Loucy (cell line): Measurements from ENCODE around the gene GAB2.
"Not testable (repeated sequence)": the region's sequence is repeated elsewhere in the genome, so short reads cannot be mapped to it uniquely, and the experiment has no call there.

Experiments used
- H2AFZ ChIP-seq: fragments of 200-600 bp; sonication (generic); 2 replicates; pipeline ENCODE4 v1.6.0; 2016; ENCODE audit warnings: antibody characterized with exemption, mild to moderate bottlenecking, low read length, moderate library complexity
- H3F3A ChIP-seq: fragments of 200-600 bp; 2 replicates; pipeline ENCODE4 v1.6.0; 2016; ENCODE audit warnings: antibody characterized with exemption, low read depth, mild to moderate bottlenecking
- H3K27me3 ChIP-seq: fragments of 200-600 bp; sonication (generic); 2 replicates; pipeline ENCODE4 v1.6.1; 2014; ENCODE audit warnings: low read length, mild to moderate bottlenecking; ENCODE audit not compliant: insufficient read depth, poor library complexity, severe bottlenecking
- H3K36me3 ChIP-seq: fragments of 200-600 bp; sonication (generic); 2 replicates; pipeline ENCODE4 v1.6.1; 2016; ENCODE audit warnings: low read length; ENCODE audit not compliant: insufficient read depth
- H3K4me1 ChIP-seq: fragments of 200-600 bp; sonication (generic); 2 replicates; pipeline ENCODE4 v1.5.1; 2014; ENCODE audit warnings: low read length, mild to moderate bottlenecking; ENCODE audit not compliant: insufficient read depth, poor library complexity, severe bottlenecking
- H3K4me2 ChIP-seq: fragments of 200-600 bp; sonication (generic); 2 replicates; pipeline ENCODE4 v1.6.0; 2014; ENCODE audit warnings: antibody characterized with exemption, low read length, low read depth, mild to moderate bottlenecking; ENCODE audit not compliant: poor library complexity, severe bottlenecking
- H3K4me3 ChIP-seq: fragments of 200-600 bp; sonication (generic); 2 replicates; pipeline ENCODE4 v1.5.1; 2014; ENCODE audit warnings: low read length, mild to moderate bottlenecking, mixed read lengths; ENCODE audit not compliant: poor library complexity, severe bottlenecking
- H3K79me2 ChIP-seq: fragments of 200-600 bp; sonication (generic); 2 replicates; pipeline ENCODE4 v1.6.1; 2014; ENCODE audit warnings: low read length; ENCODE audit not compliant: insufficient read depth
- H3K9ac ChIP-seq: fragments of 200-600 bp; sonication (generic); 2 replicates; pipeline ENCODE4 v1.6.0; 2014; ENCODE audit warnings: mild to moderate bottlenecking, low read depth, low read length, moderate library complexity; ENCODE audit not compliant: poor library complexity, severe bottlenecking
- H3K9me2 ChIP-seq: fragments of 200-600 bp; sonication (generic); replicated peaks from 2 replicates; pipeline ENCODE4 v1.6.1; 2016; ENCODE audit warnings: low read depth, low read length, mixed read lengths
- H3K9me3 ChIP-seq: fragments of 200-600 bp; sonication (generic); 2 replicates; pipeline ENCODE4 v1.6.1; 2014; ENCODE audit warnings: mild to moderate bottlenecking, antibody characterized with exemption, low read length, low read depth; ENCODE audit not compliant: insufficient read depth
- H4K20me1 ChIP-seq: fragments of 200-600 bp; sonication (generic); 2 replicates; pipeline ENCODE4 v1.6.0; 2014; ENCODE audit warnings: antibody characterized with exemption, low read length, mild to moderate bottlenecking; ENCODE audit not compliant: insufficient read depth, poor library complexity, severe bottlenecking
- EZH2phosphoT487 ChIP-seq: fragments of 200-600 bp; IDR thresholded peaks from 2 replicates; pipeline ENCODE4 v1.6.1; 2018; ENCODE audit warnings: antibody characterized with exemption, mild to moderate bottlenecking, moderate library complexity, borderline replicate concordance
- TF ChIP-seq, protein P1 (sequence below): fragments of 200-600 bp; sonication (generic); conservative IDR thresholded peaks from 2 replicates; pipeline ENCODE4 v1.5.1; 2014; ENCODE audit warnings: mild to moderate bottlenecking, antibody characterized with exemption, low read length

Gene GAB2

DNA sequence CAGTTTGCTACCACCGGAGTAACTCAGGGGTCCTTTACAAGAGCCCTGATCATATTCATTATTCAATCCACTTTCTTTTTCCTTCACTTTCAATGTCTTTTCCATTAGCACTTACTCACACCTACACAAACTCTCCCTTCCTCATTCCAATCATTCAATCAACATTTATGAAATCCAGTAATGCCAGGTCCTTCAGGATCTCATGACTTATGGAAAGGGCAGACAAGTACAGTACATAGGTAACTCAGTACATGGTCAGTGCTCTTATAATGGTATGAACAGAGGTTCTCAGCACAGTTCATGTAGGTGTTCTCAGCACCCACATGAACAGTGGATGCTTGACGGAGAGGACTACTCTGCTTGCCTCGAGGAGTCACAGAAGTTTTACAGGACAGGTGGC, 122.3 kb downstream of the GAB2 start:
- Histone ChIP-seq H3K9me3 (no peaks in the 10 kb centered on the region), H3K4me1 (no peaks in the 10 kb centered on the region), H3K4me2 (no peak overlapping the region), H3K9me2 (no peaks in the 10 kb centered on the region), H3F3A (no peaks in the 10 kb centered on the region), H3K36me3 (no peaks in the 10 kb centered on the region), H3K4me3 (no peak overlapping the region), H3K79me2 (no peaks in the 10 kb centered on the region), H2AFZ (no peak overlapping the region), H4K20me1 (no peaks in the 10 kb centered on the region), H3K27me3 (no peaks in the 10 kb centered on the region), H3K9ac (no peak overlapping the region)
- TF ChIP-seq, protein P1, sequence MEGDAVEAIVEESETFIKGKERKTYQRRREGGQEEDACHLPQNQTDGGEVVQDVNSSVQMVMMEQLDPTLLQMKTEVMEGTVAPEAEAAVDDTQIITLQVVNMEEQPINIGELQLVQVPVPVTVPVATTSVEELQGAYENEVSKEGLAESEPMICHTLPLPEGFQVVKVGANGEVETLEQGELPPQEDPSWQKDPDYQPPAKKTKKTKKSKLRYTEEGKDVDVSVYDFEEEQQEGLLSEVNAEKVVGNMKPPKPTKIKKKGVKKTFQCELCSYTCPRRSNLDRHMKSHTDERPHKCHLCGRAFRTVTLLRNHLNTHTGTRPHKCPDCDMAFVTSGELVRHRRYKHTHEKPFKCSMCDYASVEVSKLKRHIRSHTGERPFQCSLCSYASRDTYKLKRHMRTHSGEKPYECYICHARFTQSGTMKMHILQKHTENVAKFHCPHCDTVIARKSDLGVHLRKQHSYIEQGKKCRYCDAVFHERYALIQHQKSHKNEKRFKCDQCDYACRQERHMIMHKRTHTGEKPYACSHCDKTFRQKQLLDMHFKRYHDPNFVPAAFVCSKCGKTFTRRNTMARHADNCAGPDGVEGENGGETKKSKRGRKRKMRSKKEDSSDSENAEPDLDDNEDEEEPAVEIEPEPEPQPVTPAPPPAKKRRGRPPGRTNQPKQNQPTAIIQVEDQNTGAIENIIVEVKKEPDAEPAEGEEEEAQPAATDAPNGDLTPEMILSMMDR, result no peak
- no peak for TF ChIP-seq EZH2phosphoT487

DNA sequence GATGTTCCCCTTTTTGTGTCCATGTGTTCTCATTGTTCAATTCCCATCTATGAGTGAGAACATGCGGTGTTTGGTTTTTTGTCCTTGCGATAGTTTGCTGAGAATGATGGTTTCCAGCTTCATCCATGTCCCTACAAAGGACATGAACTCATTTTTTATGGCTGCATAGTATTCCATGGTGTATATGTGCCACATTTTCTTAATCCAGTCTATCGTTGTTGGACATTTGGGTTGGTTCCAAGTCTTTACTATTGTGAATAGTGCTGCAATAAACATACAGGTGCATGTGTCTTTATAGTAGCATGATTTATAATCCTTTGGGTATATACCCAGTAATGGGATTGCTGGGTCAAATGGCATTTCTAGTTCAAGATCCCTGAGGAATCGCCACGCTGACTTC, 123.5 kb downstream of the GAB2 start:
- H3K4me2 ChIP-seq, H2AFZ ChIP-seq, H3K9me3 ChIP-seq, H4K20me1 ChIP-seq, H3K9me2 ChIP-seq, H3K27me3 ChIP-seq, H3F3A ChIP-seq, H3K4me1 ChIP-seq, H3K4me3 ChIP-seq, H3K79me2 ChIP-seq, H3K36me3 ChIP-seq, H3K9ac ChIP-seq: not testable (repeated sequence)

DNA sequence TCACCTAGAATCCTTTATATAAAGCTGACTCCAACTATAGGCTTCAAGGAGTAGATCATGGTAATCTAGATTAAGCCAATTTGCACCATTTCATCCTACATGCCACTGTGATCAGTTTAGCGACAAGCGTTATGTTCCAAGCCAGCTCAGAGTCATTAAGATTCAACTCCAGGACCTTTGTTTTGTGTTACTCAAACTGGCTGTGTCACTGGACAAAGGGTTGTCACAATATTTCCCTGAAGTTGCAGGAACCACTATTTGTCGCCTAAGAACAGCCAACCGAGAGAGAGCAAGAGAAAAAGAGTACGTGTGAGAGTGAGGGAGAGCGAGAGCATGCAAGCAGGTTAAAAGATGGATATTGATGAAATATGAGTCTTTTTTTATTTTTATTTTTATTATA, 124.1 kb downstream of the GAB2 start:
- no peak overlapping the region for H3K4me2 ChIP-seq
- no peaks in the 10 kb centered on the region for H3K4me1 ChIP-seq
- no peaks in the 10 kb centered on the region for H3K9me2 ChIP-seq
- no peak overlapping the region for H3K4me3 ChIP-seq
- H3F3A ChIP-seq, result no peaks in the 10 kb centered on the region
- no peaks in the 10 kb centered on the region for H3K79me2 ChIP-seq
- H3K27me3 ChIP-seq, result no peaks in the 10 kb centered on the region
- no peaks in the 10 kb centered on the region for H3K9me3 ChIP-seq
- H3K9ac ChIP-seq, result no peak overlapping the region
- H4K20me1 ChIP-seq, result no peaks in the 10 kb centered on the region
- no peaks in the 10 kb centered on the region for H3K36me3 ChIP-seq
- TF ChIP-seq, protein P1, result no peak
- TF ChIP-seq EZH2phosphoT487, result no peak
- H2AFZ ChIP-seq, result no peak overlapping the region

DNA sequence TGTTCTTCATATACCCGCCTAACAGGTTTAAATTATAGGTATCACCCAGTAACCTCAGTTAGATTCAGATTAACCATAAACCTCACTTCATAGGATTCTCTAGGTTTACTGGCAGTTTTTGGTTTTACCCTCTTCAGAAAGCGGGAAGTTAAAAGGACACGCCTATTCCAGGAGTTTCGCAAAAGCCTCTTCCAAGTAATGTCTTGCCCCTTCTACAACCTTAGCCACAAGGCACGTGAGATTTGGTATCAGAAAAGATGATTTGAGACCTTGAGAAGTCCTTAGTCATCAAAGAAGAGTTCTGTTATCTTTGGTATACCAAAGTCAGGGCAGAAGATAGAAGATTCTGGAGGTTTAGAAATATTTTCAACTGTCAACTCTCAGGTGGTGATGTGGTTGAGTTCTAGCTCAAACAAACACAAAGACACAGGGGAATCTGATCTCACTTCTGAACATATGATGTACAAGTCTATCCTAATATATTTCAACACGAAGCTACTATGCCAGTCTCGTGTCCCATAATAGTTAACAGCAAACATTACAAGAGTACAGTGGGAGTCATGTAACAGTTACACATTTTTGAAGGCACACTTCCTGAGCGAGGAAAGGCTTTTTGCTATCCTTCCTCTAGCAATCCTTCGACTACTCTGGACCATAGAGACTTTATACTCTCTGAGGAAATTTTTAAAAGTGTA, 125.4 kb downstream of the GAB2 start:
- Histone ChIP-seq H3K4me3 (no peak overlapping the region), H3K9ac (no peak overlapping the region), H3K9me3 (no peaks in the 10 kb centered on the region), H4K20me1 (no peaks in the 10 kb centered on the region), H3K4me2 (no peak overlapping the region), H3K36me3 (no peaks in the 10 kb centered on the region), H3K79me2 (no peaks in the 10 kb centered on the region), H3F3A (no peaks in the 10 kb centered on the region), H3K4me1 (no peaks in the 10 kb centered on the region), H2AFZ (0 out of 2 replicates have a peak overlapping the region, but pooled peaks have one; percentile 2), H3K9me2 (no peaks in the 10 kb centered on the region), H3K27me3 (no peaks in the 10 kb centered on the region)
- TF ChIP-seq, protein P1, result no peak
- TF ChIP-seq EZH2phosphoT487, result no peak
